ENCODE data around the gene POU6F2. TPM values are rescaled to one million over a fixed set of nuclear protein-coding genes. Genes with fewer than 3 reads are reported as not detected.
A peak's percentile ranks its signal among the peaks of the same experiment; 100 is the strongest.

POU6F2 gene
- total RNA-seq, 6 experiments from 2014 or later, result 0.12 to 2.1 (median 0.64) TPM; not detected in 2

GRCh38 chr7:39306016-39306570 is 328.4 kb downstream of the POU6F2 start:
- H3K27me3 ChIP-seq, result no peaks in the 10 kb centered on the region
- no peaks in the 10 kb centered on the region for H3K9me3 ChIP-seq
- intact Hi-C loops (cut with DNase I), result no loop called here
- no peak overlapping the region for H3K27ac ChIP-seq
- no peak for TF ChIP-seq POLR2A (IDR thresholded peaks at IDR 0.05)
- TF ChIP-seq CTCF (IDR thresholded peaks at IDR 0.05), result no peak
- no peak overlapping the region for H3K4me3 ChIP-seq
- DNase-seq (no peak), ATAC-seq (no peak)
- WGBS (ENCODE audit: insufficient coverage, low coverage, low lambda C conversion rate, missing lambda C conversion rate), result 62% methylated on average over 5 of the region's 5 CpGs
- H3K36me3 ChIP-seq, result no peaks in the 10 kb centered on the region
- no peaks in the 10 kb centered on the region for H3K4me1 ChIP-seq

- no peak for TF ChIP-seq CTCF (IDR thresholded peaks at IDR 0.05)
- TF ChIP-seq POLR2A (IDR thresholded peaks at IDR 0.05), result no peak
- no peak overlapping the region for H3K4me3 ChIP-seq
- ATAC-seq (no peak), DNase-seq (no peak)
- WGBS (ENCODE audit: insufficient coverage, low coverage, low lambda C conversion rate, missing lambda C conversion rate), result 66% methylated on average over 8 of the region's 8 CpGs
- H3K27ac ChIP-seq, result no peak overlapping the region
- intact Hi-C loops (cut with DNase I), result no loop called here
- no peaks in the 10 kb centered on the region for H3K27me3 ChIP-seq
- H3K4me1 ChIP-seq, result no peaks in the 10 kb centered on the region
- H3K36me3 ChIP-seq, result no peaks in the 10 kb centered on the region
- H3K9me3 ChIP-seq, result no peaks in the 10 kb centered on the region
These were observed 333.0 kb downstream of the POU6F2 start for GRCh38 chr7:39310699-39311098.

GRCh38 chr7:39312254-39312989 is 334.7 kb downstream of the POU6F2 start:
- H3K27me3 ChIP-seq, result no peaks in the 10 kb centered on the region
- H3K27ac ChIP-seq, result no peak overlapping the region
- H3K4me1 ChIP-seq, result no peaks in the 10 kb centered on the region
- no peaks in the 10 kb centered on the region for H3K36me3 ChIP-seq
- DNase-seq (no peak), ATAC-seq (peak in 1 of 4 donors; percentile 35)
- H3K9me3 ChIP-seq, result no peaks in the 10 kb centered on the region
- 76% methylated on average over 9 of the region's 10 CpGs for WGBS (ENCODE audit: insufficient coverage, low coverage, low lambda C conversion rate, missing lambda C conversion rate)
- H3K4me3 ChIP-seq, result no peak overlapping the region
- intact Hi-C loops (cut with DNase I), result no loop called here
- TF ChIP-seq POLR2A (IDR thresholded peaks at IDR 0.05) (no peak), CTCF (IDR thresholded peaks at IDR 0.05) (no peak)

- intact Hi-C loops (cut with DNase I), result no loop called here
- no peaks in the 10 kb centered on the region for H3K36me3 ChIP-seq
- H3K27me3 ChIP-seq, result no peaks in the 10 kb centered on the region
- no peaks in the 10 kb centered on the region for H3K4me1 ChIP-seq
- peak in 2 of 4 donors; percentile 71 to 84 for ATAC-seq
- no peak overlapping the region for H3K27ac ChIP-seq
- no peak for TF ChIP-seq CTCF (IDR thresholded peaks at IDR 0.05)
- TF ChIP-seq POLR2A (IDR thresholded peaks at IDR 0.05), result no peak
- 11% methylated on average over 4 of the region's 4 CpGs for WGBS (ENCODE audit: insufficient coverage, low coverage, low lambda C conversion rate, missing lambda C conversion rate)
- DNase-seq, result no peak
- no peak overlapping the region for H3K4me3 ChIP-seq
- H3K9me3 ChIP-seq, result no peaks in the 10 kb centered on the region
These were observed 335.7 kb downstream of the POU6F2 start for GRCh38 chr7:39313376-39313775.

Data from right lobe of liver (tissue), 6 donors.